Measurements from ENCODE around the gene RPL13.
"Not testable (repeated sequence)": the region's sequence is repeated elsewhere in the genome, so short reads cannot be mapped to it uniquely, and the experiment has no call there.

Gene RPL13

DNA sequence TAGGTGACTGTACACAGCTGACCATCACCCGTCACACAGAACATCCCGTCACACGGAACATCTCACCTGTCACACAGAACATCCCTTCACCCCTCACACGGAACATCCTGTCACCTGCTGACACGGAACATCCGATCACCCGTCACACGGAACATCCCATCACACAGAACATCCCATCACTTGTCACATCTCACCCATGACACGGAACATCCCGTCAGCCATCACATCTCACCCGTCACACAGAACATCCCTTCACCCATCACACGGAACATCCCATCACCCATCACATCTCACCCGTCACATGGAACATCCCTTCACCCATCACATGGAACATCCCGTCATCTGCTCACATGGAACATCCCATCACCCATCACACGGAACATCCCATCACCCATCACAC is 18.9 kb downstream of the RPL13 start:
- DNase-seq: no peak

DNA sequence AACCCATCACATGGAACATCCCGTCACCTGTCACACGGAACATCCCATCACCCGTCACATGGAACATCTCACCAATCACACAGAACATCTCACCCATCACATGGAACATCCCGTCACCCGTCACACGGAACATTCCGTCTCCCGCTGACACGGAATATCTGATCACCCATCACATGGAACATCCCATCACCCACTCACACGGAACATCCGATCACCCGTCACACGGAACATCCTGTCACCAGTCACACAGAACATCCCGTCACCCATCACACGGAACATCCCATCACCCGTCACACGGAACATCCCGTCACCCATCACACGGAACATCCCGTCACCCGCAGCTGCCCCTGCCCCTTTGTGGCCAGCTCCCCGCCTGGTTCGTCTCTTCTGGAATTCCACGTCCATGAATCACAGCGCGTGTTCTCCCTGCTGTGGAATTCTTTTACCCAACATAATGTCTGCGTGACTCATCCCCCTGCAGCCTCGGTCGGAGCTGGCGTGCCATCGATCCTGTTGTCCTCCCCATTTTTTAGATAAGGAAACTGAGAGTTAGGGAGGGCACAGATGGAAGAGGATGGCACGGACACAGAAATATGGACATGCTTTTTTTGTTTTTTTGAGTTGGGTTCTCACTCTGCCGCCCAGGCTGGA is 20.7 kb downstream of the RPL13 start:
- DNase-seq: no peak

DNA sequence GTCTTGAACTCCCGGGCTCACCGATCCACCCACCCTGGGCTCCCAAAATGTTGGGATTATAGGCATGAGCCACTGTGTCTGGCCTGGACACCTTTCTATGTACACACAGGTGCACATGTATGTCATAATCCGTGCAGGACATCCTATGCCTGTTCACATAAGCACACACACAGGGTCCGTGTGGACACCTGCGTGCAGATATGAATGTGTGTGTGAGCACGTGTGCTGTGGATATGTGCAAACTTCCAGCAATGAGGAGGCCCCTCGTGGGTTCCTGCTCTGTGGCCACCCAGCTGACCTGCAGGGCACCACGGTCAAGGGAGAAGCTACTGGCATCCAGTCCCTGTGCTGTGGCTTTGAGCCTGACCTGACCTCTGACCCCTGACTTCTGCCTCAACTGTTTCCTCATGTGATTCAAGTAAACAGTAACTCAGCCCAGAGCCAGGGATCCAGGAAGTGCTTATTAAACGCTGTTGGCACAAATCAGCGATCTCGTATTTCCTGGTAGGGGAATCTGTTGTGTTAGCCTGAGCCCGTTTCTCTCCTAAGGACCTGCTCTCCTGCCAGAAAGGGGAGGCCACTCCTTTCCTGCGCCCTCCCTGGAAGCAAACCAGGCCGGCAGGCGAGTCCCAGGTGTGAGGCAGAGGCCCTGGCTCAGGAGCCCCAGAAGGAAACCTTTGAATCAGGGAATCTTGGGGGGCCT is 21.5 kb downstream of the RPL13 start:
- DNase-seq: no peak

DNA sequence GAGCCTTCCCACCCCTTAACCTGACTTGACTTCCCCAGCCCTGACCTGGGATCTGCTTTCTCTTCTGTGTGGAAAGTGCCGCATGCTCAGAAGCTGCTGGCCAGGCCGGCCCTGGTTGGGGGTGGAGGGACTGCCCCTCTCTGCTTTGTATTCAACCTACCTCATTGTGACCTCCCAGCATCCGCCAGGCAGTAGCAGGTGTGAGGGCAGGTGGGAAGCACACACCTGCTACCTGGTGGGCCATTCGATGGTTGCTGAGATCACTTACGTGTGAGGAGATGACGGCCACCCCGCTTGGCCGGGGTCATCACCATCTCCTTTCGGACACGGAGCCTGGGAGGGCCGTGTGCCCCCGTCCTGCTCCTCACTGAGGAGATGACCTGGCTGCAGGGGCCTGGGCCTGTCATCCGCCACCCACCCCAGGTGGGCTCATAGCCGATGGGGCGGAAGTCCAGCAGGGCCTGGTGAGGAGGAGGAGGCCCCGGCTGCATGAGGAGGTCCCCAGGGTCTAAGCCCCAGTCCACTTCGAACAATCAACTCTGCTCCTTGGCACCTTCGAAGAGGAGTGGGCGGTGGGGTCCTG is 22.2 kb downstream of the RPL13 start:
- no peak for DNase-seq

DNA sequence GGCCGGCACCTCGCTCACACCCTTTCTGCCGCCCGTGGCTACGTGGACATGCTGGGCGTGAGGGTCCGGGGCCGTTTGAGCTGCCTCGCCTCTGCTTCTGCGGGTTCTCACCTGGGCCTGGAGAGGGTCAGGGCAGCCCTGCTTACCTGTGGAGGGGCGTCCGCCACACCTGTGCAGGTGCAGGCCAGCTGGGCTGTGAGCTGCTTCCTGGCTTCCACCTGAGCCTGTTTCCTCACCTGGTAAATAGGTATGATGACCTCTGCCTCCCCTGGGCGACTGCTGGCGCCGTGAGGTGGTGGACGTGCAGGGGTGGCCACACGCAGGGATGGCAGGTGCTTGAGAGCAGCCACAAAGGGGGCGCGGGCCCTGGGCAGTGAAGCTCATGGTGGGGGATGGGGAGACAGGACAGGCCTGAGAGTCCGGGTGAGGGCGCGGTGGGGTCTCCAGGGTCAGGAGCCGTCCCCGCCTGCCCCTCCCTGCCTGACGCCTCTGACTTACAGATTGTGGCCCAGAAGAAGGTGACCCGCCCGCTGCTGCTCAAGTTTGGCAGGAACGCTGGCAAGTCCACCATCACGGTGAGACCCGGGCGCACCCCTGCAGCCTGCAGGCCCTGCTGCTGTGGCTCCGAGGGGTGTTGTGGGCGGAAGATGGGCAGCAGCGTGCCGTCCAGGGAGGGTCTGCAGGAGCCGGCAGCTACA is 22.9 kb downstream of the RPL13 start:
- DNase-seq: no peak

DNA sequence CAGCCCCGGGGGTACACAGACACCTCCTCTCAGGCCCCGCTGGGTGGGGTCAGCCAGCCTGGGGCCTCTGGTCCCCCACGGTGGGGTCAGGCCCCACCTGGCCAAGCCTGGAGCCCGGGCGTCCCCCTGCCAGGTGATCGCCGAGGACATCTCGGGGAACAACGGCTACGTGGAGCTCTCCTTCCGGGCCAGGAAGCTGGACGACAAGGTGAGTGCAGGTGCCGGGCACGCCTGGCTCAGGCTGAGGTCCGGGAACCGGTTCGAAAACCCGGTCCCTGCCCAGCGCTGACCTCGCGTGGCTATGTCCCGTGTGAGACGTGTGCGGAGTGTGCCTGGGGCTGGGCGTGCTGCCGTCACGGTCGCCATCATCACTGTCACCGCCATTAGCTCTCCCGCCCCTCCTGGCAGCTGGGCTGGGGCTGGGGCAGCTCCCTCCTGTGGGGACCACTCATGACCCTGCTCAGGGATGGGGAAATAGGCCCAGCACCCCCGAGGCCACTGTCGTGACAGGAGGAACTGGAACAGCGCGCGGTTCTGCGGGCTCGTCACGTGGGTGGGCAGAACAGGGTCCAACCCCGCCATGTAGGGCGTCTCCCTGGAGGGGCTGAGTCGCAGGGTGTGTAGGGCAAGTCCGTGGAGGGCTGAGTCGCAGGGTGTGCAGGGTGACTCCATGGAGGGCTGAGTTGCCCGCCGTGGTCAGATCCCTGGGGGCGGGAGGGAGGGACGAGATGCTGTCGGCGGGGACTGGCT is 23.6 kb downstream of the RPL13 start:
- DNase-seq: no peak

DNA sequence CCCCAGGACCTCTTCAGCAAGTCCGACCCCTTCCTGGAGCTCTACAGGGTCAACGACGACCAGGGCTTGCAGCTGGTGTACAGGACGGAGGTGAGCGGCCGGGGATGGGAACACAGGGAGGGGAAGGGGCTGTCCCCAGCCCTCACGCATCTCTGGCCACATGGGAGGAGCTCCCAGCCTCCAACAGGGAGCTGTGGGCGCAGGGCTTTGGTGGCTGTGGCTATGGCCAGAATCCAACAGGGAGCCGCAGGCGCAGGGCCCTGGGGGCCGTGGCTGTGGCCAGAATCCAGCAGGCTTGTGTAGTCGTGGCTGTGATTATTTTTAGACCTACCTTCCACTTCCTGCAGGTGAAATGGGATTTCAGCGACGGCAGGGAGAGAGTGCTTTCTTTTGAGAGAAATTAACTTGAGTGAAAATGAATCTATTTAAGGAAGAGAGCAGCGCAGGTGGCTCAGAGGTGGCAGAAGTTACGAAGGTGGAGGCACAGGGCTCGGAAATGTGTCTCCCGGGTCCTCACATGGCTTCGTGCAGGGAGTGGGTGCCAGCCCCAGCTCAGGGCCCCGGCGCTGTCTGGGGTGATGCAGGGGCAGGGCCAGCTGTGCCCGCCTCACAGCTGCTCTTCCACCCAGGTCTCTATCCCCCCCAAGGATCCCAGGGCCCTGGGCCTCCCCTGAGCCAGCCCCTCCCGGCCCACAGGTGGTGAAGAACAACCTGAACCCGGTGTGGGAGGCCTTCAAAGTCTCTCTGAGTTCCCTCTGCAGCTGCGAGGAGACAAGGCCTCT is 24.5 kb downstream of the RPL13 start:
- no peak for DNase-seq

DNA sequence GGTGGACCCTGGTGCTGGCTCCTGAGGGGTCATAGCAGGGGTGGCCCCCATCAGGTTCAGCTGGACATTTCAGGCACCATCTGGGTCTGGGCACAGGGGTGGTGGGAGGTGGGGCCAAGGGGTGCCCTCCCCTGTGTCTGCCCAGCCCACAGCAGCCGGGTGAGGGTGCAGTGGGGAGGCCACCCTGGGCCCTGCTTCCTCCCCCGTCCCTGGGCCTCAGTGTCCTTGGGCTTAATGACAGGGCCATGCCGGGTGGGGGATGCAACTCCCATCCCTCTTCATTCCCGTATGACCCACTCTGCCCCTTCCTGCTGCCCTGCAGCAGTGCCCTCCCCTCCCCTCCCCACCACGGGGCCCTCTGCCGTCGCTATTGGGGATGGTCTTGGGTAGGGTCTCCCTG is 25.7 kb downstream of the RPL13 start:
- no peak for DNase-seq

DNA sequence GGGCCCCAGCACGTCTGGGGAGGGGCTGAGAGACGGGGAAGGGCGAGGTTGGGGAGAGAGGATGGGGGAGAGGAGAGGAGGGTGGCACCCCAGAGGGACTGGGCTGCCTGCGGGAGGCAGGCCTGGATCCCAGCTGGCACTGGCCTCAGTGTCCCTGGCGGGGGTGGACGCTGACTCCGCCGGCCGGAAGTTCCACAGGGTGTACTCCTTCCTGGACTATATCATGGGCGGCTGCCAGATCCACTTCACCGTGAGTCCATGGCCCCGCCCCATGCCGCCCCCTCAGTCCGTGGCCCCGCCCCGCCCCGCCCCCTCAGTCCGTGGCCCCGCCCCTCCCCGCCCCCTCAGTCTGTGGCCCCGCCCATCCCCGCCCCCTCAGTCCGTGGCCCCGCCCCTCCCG is 26.4 kb downstream of the RPL13 start:
- no peak for DNase-seq

DNA sequence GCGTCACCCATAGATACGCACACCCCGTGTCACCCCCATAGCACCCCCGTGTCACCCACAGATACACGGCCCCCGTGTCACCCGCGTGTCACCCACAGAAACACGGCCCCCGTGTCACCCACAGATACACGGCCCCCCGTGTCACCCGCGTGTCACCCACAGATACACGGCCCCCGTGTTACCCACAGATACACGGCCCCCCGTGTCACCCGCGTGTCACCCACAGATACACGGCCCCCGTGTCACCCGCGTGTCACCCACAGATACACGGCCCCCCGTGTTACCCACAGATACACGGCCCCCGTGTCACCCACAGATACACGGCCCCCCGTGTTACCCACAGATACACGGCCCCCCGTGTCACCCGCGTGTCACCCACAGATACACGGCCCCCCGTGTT is 27.2 kb downstream of the RPL13 start:
- DNase-seq: not testable (repeated sequence)

DNA sequence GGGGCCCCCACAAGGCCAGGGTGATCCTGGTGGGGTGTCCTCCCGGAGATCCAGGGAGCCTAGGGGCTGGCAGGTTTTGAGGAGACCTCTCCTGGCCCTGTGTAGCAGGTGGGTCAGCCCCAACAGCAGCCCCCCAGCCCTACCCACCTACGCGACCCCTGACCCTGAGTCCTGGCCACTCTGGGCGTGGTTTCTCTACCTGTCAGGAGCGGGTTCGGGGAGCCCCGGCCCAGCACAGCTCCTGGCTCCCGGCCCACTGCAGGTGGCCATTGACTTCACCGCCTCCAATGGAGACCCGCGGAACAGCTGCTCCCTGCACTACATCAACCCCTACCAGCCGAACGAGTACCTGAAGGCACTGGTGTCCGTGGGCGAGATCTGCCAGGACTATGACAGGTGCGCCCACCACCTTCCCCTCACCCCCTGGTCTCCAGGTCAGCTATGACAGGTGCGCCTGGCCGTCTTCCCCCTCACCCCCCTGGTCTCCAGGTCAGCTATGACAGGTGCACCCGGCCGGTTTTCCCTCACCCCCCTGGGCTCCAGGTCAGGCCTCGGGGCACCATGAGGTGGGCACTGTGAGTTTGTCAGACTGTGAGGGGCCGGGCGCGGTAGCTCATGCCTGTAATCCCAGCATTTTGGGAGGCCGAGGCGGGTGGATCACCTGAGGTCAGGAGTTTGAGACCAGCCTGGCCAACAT is 28.1 kb downstream of the RPL13 start:
- DNase-seq: no peak

DNA sequence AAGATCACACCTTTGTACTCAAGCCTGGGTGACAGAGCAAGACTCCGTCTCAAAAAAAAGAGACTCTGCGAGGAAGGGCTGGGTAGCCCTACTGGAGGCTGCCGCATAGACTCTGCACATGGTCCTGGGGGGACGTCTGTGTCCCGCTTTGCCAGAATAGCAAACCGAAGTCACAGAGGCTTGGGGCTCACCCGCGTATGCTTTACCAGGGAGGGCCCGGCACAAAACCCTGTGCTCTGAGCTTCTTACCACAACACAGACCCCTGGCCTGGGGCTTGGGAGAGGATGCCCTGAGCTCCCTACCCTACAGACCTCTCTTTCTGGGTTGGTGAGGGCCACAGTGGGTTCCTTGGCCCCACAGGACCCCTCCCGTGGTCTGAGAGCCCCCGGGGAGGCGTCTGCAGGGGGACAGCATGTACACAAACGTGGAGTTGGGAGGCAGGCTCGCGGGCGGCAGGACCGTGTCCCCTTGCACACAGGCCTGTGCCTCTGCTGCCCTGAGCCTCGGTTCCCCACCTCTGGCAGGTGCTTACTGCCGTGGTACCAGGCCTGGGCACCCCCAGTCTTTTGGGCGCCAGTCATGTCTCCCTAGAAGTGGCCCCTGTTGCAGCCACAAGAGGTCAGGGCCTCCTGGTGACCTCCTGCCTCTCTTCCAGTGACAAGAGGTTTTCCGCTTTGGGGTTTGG is 28.9 kb downstream of the RPL13 start:
- no peak for DNase-seq

DNA sequence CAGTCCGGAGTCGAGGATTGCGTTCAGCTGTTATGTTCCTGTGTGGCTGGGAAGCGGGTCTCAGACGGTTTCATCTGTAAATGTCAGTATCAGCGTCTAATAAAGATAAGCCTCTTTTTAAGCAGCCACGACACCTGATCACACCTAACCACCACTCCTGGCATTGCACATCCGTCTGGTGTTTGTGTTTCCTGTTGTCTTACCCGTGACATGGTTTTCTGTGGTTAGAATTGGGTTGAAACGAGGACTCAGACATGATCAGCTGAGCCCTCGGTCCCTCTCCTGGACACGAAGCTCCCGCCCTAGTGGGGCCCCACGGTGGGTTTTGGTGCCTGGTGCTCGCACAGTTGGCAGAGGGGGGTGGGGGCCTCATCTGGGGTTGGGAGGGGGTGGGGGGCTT is 33.4 kb downstream of the RPL13 start:
- DNase-seq: peak; percentile 54

DNA sequence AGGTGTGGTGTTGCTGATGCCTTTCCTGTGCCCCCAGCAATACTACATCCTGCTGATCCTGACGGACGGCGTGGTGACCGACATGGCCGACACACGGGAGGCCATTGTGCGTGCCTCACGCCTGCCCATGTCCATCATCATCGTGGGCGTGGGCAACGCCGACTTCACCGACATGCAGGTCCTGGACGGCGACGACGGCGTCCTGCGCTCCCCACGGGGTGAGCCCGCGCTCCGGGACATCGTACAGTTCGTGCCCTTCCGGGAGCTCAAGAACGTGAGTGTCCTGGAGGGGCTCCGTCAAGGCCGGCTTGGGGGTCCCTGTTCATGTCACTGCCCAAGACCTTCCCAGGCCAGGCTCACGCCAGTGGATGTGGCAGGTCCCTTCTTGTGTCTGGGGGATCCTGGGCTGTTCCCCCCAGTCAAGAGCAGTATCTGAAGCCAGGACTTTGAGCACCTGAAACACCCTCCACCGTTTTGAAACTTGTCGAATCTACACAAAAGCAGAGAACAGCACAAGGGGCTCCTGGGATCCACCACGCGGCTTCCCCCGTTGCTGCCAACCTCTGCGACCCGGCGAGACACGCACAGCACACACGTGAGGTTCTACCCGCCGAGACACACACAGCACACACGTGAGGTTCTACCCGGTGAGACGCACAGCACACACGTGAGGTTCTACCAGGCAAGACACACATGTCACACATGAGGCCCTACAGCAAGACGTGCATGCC is 35.0 kb downstream of the RPL13 start:
- DNase-seq: no peak

DNA sequence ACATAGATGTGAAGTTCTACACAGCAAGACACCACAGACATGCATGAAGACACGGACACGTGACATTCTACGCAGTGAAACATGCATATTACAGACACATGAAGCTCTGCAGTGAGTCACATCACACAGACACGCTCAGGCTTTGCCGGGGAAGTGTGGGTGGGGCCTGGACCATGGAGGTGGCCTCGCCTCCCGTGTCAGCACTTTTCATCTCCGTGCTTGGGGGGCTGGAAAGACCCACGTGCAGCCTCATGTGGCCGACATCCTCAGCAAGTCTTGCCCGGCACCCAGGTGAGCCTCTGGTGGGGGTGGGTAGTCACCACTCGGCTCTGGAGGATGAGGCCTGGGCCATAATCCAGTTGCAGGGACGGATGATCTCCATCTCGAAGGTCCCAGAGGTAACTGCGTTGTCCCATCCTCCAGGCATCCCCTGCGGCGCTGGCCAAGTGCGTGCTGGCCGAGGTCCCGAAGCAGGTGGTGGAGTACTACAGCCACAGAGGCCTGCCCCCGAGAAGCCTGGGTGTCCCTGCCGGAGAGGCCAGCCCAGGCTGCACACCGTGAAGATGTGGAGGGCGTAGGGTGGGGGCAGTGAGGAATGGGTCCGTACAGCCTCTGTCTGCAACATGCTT is 35.7 kb downstream of the RPL13 start:
- DNase-seq: no peak

DNA sequence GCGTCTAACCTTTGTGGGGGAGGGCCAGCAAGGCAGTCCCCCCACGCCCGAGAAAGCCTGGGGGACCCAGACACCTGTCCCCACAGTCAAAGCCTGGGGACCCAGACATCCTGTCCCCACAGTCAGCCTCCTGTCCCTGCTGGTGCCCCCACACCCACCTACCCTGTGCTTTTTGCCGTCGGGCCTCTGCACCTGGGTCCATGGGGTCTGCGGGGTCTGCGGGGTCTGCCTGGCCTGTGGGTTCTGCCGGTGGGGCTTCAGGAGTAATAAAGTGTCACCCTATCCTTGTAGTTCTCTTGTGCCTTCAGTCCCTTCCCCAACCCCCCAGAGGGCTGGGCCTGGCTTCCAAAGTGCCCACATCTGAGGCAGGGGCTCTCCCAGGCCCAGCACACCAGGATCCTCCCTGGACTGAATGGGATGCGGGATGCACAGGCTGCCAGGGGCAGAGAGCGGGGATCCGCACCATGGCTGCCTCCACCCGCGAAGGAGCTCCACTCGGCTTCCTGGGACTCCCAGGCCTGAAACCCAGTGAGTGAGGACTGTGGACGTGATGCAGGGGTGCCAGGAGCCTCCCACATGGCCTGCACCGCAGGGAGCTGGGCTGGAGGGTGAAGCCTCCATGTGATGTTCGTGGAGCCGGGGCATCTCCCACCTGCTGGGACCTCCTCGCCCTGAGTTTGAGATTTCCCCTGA is 36.6 kb downstream of the RPL13 start:
- DNase-seq: no peak

DNA sequence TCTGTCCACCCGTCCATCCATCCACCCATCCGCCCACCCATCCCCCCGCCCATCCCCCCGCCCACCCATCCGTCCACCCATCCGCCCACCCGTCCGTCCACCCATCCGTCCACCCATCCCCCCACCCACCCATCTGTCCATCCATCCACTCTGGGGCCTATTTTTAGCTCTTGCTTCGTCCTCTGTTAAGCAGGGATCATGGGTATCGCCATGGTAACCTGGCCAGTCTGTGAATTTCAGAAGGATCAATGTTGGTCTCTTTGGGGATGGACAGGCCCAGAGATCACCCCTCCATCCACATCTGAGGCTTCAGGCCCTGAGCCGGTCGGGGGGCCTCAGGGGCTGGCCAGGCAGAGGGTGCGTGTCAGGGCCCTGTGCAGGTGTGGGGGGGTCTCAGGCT is 37.7 kb downstream of the RPL13 start:
- no peak for DNase-seq

DNA sequence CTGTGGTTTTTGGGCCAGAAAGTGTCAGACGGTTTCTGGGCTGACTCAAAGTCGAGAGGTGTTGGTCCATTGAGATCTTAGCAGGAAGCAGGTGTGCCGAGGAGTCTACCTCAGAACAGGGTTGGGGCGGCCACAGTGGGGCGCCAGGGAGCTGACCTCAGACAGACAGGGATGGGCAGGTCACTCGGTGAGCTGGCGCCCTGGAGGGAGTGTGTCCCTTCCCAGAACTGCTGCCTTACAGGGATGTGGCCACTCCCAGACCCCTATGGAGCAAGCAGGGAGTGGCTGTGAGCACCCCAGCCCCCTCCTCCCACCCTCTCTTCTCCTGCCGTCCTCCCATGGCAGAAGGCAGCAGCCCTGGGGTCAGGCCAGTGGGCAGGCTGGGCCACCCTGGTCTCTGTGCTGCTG is 39.0 kb downstream of the RPL13 start:
- peak; percentile 57 for DNase-seq

DNA sequence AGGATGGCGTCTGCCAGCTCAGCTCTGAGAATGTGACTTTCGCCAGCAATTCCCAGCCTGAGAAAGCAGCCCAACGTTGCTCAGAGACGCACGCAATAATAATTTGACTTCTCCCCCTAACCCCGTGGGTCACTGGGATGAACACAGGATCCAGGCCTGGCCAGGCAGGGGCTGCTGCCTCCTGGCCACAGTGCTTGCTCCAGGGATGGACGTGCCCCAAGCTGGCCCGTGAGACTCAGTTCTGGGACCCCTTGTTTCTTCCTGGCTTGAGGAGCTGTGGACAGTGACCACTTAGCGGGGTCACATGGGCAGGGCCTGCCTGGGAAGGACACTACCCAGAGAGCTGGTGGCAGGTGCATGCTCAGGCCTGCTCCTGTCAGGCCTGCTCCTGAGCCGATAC is 39.4 kb downstream of the RPL13 start:
- no peak for DNase-seq
